ENCODE measurements around the gene NPPC. TPM values are rescaled to one million over a fixed set of nuclear protein-coding genes. Genes with fewer than 3 reads are reported as not detected.

NPPC gene
- total and polyA plus RNA-seq, 10 of the 15 experiments (the other 5 are each of a cell fraction or from before 2014, with no cell fraction given) = 0.15 TPM; not detected in 9

GRCh38 chr2:231877533-231878456 lies 48.4 kb downstream of the NPPC start (continued):
- TF ChIP-seq, protein P1, sequence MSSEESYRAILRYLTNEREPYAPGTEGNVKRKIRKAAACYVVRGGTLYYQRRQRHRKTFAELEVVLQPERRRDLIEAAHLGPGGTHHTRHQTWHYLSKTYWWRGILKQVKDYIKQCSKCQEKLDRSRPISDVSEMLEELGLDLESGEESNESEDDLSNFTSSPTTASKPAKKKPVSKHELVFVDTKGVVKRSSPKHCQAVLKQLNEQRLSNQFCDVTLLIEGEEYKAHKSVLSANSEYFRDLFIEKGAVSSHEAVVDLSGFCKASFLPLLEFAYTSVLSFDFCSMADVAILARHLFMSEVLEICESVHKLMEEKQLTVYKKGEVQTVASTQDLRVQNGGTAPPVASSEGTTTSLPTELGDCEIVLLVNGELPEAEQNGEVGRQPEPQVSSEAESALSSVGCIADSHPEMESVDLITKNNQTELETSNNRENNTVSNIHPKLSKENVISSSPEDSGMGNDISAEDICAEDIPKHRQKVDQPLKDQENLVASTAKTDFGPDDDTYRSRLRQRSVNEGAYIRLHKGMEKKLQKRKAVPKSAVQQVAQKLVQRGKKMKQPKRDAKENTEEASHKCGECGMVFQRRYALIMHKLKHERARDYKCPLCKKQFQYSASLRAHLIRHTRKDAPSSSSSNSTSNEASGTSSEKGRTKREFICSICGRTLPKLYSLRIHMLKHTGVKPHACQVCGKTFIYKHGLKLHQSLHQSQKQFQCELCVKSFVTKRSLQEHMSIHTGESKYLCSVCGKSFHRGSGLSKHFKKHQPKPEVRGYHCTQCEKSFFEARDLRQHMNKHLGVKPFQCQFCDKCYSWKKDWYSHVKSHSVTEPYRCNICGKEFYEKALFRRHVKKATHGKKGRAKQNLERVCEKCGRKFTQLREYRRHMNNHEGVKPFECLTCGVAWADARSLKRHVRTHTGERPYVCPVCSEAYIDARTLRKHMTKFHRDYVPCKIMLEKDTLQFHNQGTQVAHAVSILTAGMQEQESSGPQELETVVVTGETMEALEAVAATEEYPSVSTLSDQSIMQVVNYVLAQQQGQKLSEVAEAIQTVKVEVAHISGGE (CRISPR knock-in tag; IDR thresholded peaks at IDR 0.05) = no peak
- TF ChIP-seq, protein P2, sequence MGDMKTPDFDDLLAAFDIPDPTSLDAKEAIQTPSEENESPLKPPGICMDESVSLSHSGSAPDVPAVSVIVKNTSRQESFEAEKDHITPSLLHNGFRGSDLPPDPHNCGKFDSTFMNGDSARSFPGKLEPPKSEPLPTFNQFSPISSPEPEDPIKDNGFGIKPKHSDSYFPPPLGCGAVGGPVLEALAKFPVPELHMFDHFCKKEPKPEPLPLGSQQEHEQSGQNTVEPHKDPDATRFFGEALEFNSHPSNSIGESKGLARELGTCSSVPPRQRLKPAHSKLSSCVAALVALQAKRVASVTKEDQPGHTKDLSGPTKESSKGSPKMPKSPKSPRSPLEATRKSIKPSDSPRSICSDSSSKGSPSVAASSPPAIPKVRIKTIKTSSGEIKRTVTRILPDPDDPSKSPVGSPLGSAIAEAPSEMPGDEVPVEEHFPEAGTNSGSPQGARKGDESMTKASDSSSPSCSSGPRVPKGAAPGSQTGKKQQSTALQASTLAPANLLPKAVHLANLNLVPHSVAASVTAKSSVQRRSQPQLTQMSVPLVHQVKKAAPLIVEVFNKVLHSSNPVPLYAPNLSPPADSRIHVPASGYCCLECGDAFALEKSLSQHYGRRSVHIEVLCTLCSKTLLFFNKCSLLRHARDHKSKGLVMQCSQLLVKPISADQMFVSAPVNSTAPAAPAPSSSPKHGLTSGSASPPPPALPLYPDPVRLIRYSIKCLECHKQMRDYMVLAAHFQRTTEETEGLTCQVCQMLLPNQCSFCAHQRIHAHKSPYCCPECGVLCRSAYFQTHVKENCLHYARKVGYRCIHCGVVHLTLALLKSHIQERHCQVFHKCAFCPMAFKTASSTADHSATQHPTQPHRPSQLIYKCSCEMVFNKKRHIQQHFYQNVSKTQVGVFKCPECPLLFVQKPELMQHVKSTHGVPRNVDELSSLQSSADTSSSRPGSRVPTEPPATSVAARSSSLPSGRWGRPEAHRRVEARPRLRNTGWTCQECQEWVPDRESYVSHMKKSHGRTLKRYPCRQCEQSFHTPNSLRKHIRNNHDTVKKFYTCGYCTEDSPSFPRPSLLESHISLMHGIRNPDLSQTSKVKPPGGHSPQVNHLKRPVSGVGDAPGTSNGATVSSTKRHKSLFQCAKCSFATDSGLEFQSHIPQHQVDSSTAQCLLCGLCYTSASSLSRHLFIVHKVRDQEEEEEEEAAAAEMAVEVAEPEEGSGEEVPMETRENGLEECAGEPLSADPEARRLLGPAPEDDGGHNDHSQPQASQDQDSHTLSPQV (IDR thresholded peaks at IDR 0.05) = no peak
- TF ChIP-seq RAD51 (IDR thresholded peaks at IDR 0.05) = no peak
- TF ChIP-seq, protein P3, sequence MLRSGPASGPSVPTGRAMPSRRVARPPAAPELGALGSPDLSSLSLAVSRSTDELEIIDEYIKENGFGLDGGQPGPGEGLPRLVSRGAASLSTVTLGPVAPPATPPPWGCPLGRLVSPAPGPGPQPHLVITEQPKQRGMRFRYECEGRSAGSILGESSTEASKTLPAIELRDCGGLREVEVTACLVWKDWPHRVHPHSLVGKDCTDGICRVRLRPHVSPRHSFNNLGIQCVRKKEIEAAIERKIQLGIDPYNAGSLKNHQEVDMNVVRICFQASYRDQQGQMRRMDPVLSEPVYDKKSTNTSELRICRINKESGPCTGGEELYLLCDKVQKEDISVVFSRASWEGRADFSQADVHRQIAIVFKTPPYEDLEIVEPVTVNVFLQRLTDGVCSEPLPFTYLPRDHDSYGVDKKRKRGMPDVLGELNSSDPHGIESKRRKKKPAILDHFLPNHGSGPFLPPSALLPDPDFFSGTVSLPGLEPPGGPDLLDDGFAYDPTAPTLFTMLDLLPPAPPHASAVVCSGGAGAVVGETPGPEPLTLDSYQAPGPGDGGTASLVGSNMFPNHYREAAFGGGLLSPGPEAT (IDR thresholded peaks at IDR 0.05; ENCODE audit: low read depth) = no peak
- TF ChIP-seq, protein P4, sequence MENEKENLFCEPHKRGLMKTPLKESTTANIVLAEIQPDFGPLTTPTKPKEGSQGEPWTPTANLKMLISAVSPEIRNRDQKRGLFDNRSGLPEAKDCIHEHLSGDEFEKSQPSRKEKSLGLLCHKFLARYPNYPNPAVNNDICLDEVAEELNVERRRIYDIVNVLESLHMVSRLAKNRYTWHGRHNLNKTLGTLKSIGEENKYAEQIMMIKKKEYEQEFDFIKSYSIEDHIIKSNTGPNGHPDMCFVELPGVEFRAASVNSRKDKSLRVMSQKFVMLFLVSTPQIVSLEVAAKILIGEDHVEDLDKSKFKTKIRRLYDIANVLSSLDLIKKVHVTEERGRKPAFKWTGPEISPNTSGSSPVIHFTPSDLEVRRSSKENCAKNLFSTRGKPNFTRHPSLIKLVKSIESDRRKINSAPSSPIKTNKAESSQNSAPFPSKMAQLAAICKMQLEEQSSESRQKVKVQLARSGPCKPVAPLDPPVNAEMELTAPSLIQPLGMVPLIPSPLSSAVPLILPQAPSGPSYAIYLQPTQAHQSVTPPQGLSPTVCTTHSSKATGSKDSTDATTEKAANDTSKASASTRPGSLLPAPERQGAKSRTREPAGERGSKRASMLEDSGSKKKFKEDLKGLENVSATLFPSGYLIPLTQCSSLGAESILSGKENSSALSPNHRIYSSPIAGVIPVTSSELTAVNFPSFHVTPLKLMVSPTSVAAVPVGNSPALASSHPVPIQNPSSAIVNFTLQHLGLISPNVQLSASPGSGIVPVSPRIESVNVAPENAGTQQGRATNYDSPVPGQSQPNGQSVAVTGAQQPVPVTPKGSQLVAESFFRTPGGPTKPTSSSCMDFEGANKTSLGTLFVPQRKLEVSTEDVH (IDR thresholded peaks at IDR 0.05; ENCODE audit: low read depth, partially characterized antibody) = no peak
- no peak for TF ChIP-seq E4F1 (IDR thresholded peaks at IDR 0.05; ENCODE audit: borderline replicate concordance, partially characterized antibody)
